GM21367 (cell line): ENCODE data around the gene ARL6IP4.
"Not testable (repeated sequence)": the region's sequence is repeated elsewhere in the genome, so short reads cannot be mapped to it uniquely, and the experiment has no call there.

Experiments
- ATAC-seq: cut with Tn5 transposase; IDR thresholded peaks from one replicate; pipeline ENCODE4 v1.9.1; 2021; ENCODE audit not compliant: unreplicated experiment

ARL6IP4 gene

DNA sequence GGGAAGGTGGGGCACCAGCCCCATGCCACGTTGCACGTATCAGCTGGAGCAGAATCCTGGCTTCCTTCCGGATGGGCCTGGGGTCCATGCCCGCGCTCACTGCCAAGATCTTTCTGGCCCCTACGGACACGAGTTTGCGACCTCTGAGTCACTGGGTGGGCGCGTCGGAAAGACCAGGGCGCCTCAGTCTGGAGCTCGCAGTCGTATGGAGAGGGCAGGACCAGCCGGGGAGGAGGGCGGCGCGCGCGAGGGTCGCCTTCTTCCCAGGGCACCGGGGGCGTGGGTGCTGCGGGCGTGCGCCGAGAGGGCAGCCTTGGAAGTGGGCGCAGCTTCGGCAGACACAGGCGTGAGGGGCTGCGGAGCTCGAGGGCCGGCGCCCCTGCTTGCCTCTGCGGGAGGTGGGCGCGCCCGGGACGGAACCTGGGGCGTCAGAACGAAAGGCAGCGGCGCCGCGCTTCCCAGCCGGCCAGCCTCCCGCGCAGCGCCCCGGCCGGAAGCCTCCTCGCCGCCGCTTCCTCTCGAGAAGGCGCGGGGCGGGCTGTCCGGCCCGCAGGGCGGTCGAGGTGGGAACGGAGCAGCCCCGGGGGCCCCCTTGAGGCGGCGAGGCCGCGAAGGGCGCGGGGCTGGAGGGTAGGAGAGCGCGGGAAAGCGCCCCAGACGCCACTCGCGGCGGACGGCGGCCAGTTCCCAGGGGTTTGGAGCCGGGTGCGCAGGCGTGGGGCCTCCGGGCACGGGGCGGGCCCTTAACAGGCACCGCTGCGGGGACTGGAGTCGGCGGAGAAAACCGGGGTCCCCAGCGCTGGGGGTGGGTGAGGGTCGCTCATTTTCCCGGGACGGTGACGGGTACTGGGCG lies at the start of gene ARL6IP4:
ARL6IP4 (plus strand) TSS at position 499 of the 853 bp plus-strand sequence. CDS start 459 bp downstream, outside the sequence.
- no peak for ATAC-seq

DNA sequence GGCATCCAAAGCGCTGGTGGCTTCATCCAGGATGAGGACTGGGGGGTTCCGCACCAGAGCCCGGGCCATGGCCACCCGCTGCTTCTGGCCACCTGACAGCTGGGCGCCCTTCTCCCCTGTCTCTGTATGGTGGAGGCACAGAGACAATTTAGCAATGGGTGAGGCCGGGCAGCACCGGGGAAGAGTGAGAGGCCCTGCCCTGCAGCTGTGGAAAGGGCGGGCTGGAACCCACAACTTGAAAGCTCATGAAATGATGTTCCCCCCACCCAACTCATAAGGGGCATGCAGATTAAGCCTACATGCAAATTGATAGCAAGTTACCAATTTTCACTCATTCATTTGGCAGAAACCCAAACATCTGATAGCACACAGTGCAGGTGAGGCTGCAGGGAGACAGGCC lies 48.3 kb upstream of the ARL6IP4 start:
- no peak for ATAC-seq

DNA sequence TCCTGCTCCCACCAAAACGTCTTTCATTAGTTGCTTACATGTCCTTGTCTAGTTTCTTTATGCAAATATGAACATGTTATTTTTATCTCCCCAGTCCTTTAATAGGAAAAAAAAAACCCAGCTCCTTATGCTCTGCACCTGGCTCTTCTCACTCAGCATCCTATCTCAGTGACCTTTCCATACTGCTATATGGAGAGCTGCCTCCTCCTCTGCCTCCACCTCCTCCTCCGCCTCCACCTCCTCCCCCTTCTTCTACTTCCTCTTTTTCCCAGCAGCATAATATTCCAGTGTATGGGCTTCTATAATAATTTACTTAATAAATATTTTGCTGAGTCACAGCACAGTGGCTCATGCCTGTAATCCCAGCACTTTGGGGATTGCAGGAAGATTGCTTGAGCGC lies 45.8 kb upstream of the ARL6IP4 start:
- no peak for ATAC-seq

DNA sequence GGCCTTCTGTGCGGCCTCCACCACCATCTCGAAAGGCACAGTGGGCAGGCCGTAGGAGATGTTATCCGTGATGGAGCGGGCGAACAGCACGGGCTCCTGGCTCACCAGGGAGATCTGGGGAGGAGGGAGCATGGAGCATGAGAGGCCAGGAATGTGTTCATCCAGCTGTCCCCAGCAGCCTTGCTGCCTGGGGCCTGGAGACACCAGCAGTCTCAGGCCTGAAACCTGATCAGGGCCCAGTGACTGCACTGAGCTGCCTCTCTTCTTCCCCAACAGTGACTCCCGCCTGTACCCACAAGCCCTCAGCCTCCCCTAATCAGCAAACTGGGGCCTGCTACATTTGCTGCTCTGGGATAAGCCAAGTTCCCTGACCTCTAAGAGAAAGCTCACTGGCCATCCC lies 45.2 kb upstream of the ARL6IP4 start:
- no peak for ATAC-seq

- ATAC-seq, result no peak
Measured at GRCh38 chr12:122937622-122938091, 42.8 kb upstream of the ARL6IP4 start.

- no peak for ATAC-seq
Measured at GRCh38 chr12:122939125-122939524, 41.4 kb upstream of the ARL6IP4 start.

DNA sequence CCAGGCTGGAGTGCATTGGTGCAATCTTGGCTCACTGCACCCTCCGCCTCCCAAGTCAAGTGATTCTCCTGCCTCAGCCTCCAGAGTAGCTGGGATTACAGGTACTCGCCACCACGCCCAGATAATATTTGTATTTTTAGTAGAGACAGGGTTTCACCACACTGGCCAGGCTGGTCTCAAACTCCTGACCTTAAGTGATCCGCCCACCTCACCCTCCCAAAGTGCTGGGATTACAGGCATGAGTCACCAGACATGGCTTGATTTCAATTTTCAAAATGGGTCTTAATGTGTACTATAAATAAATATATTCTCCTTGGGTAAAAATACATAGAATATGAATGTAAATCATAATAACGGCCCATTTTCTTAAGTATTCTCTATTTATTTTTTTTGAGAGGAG lies 39.1 kb upstream of the ARL6IP4 start:
- ATAC-seq, result not testable (repeated sequence)

DNA sequence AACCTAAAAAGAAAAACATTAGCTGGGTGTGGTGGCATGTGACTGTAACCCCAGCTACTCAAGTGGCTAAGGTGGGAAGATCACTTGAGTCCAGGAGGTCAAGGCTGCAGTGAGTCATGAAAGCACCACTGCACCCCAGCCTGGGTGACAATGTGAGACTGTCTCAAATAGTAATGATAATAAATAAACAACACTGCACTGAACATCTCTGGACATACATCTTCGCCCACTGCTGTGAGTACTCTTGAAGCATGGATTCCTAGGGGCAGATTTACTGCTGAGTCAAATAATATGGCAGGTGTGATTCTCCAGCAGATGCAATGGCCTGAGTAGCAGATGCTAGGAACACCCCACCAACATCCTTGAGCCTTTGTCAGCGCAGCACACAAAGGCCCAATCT lies 37.8 kb upstream of the ARL6IP4 start:
- no peak for ATAC-seq

DNA sequence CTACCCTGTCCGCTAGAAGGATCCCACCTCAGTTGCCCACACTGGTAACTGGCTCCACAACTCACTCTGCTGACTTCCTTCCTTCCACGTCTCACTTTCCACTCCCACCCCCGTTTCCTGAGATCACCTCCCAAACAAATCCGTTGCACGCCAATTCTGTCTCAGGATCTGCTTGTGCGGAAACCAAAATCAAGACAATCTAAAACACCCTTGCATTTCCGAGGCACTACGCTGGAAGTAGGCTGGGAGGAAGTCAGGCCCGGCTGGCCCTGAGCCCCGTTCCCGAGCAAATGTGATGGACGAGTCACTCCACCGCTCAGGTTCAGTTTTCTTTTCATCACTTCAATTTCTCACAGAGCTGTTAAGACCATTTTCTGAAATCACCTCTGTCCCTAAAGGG lies 37.3 kb upstream of the ARL6IP4 start:
- no peak for ATAC-seq

DNA sequence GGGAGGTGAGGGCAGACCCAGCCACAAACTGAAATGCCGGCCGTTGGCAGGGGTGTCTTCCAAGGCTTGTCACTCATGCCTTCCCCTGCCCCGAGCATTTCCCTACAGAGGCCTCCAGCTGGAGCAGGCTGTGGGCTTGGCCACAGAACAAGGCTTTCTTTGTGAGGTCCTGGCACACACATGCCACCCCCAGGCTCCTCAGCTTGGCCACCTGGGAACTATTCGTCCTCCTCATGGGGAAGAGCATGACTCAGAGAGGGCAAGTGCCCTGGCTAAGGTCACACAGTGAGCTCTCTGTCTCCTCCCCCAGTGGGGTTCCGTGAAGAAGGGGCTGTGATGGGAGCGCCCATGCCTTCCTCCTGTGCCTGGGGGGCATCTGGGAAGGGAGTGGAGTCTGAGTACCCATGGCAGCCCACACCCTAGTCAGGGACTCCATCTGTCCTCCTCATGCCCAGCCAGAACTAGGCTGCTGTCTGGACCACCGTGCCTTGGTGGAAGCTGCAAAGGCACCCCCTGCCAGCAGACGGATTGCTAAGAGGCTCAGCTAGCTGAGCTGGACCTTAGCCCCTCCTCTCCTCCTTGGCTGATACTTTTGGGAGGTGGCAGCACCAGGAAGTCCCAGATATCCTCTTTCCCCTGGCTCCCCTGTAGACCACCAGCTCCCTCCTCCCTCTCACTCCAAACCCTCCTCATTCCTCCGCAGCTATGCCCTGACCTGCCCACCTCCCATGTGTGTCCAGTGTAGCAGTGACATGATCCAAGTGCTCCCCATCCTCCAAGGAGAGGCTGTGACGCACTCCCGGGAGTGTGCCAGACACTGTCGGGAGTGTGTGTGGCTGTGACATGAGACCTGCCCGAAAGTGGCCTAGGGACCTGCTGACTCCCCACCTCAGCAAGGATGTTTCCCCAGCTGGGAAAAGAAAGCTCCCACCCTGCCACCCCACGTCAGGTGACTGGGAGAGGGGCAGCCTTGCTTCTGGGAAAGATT lies 35.6 kb upstream of the ARL6IP4 start:
- no peak for ATAC-seq

- no peak for ATAC-seq
Measured at GRCh38 chr12:122946690-122947341, 33.7 kb upstream of the ARL6IP4 start.

DNA sequence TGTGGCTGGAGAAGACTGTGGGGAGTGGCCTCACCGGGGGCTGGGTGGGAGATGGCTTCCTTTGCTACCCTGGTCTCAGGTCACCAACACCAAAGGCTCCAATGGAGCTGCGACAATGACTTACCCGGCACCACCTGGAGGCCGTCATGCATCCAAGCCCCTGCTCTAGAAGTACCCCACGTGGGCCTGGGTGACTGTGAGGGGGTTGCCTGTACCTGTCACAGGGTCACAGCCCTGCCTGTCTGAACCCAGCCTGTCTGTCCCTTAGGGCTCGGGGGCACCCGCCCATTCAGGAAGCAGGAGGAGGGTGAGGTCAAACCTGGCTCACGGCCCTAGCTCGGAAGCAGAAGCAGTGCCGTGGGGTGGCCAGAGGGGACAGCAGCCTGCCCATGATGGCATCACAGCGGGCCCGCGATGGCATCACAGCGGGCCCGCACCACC lies 33.1 kb upstream of the ARL6IP4 start:
- no peak for ATAC-seq

DNA sequence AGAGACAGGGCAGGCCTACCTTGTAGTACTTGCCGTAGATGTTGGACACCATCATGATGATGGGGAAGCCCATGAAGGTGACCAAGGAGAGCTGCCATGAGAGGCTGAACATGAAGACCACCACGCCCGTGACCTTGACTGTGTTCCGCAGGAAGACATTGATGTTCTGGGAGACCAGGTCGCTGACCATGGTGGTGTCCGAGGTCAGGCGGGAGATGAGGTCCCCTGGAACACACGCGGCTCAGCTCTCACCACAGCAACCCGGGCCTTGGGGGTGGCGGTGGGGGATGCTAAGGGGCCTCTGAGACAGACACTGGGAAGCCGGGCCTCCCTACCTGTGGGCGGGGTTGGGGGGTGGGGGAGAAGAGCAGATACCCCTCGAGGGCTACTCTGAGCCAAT lies 31.9 kb upstream of the ARL6IP4 start:
- ATAC-seq, result no peak

GRCh38 chr12:122949405-122949804 lies 31.1 kb upstream of the ARL6IP4 start:
- ATAC-seq, result no peak

DNA sequence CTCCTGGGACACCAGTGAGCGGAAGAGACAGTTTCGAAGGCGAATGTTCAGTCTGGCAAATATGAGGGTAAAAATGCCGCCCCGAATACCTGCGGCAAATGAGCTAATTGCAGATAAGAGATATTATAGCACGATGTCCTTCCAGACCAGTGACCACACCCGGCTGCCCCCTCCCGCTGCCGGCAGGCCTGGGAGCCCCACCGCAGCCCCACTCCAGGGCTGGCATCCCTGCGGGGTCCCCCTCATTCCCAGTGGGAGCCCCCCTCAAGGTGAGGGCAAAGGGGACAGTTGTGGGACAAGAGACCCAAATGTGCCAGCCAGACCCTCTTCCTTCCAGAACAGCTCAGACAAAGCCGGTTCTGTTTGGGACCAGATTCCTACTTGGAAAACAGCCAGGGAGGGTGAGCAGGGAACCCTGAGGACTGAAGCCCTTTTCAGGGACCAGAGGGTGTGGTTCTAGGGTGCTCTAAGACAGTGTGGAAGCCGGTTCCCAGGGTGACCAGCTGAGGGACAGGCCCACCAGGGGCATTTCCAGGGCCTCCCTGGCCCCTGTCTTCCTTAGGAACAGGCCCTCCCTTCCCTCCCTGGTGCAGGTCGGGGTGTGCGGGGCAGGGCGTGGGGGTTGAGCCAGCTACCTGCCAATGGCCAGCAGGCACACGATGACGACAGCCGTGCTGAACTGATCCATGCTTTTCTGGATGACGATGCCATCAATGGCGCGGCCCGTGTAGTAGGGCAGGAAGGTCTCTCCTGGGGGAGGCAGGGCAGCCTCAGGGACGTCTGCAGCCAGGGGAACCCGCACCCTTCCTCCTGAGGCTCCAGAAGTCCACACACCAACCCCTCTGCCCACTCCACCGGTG lies 30.4 kb upstream of the ARL6IP4 start:
- ATAC-seq, result no peak

DNA sequence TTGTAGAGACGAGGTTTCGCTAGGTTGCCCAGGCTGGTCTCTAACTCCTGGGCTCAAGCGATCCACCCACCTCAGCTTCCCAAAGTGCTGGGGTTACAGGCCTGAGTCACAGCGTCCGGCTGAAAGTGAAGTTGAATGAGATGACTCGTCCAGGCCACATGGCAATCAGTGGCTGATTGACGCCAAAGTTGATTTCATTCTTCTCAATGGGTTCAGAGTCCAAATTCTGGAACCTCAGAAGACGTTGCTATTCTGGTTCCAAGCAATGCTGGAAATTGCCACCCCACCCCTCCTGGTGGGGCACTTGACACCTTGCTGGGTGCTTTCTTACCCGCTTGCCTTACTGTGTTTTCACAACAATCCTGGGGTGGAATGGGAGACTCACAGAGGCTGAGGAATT lies 29.1 kb upstream of the ARL6IP4 start:
- ATAC-seq, result no peak

DNA sequence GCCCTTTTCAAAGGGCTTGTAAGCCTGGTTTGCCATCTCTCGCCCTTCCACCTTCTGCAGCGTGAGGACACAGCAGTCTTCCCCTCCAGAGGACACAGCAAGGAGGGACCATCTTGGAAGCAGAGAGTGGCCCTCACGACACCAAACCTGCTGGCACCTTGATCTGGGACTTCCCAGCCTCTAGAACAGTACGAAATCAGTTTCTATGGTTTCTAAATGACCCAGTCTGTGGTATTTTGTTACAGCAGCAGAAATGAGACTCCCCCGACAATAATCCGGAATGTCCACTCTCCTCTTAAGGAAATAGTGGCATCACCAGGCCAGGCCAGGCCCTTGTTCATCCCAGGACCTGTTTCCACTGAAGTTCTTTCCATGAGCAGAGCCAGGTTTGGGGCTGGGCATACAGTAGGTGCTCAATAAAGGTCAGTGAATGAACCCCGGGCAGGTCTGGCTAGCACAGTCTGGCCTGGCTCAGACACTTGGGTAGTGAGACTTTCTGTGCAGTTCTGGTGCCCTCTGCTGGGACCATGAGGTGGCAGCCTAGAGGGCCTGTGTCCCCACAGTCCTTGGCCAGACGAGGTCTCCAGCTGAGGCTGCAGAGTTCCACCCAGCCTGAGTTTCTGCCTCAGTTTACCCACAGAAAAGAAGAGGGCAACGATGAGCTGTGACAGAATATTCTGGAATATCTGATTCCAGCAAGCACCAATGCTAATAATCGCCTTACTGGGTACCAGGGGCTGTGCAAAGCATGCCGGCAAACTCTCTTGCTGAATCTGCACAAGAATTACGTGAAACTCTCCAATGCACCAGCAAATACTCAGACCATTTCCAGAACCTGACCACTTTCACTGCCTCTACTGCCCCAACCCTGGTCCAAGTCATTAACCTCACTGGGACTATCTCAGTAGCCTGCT lies 28.2 kb upstream of the ARL6IP4 start:
- no peak for ATAC-seq

DNA sequence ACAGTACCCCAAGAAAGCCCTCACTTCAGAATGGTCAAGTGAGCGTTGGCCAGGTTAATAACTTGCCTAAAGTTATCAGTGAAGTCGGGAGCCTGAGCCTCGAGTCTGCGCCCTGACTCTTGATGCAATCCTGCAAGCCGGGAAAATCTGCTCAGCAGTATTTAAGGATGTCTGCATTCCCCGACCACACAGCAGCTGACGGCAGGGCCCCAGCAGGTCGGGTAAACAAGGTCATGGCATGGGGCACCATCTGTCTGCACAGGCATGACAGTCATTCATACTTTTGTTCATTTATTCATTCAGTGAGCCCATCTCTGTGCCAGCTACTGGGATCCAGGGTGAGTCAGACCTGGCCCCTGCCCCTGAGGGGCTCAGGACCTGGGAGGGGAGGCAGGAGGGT lies 25.3 kb upstream of the ARL6IP4 start:
- no peak for ATAC-seq

GRCh38 chr12:122956035-122956434 lies 24.4 kb upstream of the ARL6IP4 start:
- ATAC-seq, result no peak
